ENCODE results near the gene KREMEN2. TPM values are rescaled to one million over a fixed set of nuclear protein-coding genes. Genes with fewer than 3 reads are reported as not detected.

The KREMEN2 gene
- polyA plus RNA-seq, 2 of the 4 experiments (the other 2 are of a cell fraction): 0.35 to 1.5 TPM

DNA sequence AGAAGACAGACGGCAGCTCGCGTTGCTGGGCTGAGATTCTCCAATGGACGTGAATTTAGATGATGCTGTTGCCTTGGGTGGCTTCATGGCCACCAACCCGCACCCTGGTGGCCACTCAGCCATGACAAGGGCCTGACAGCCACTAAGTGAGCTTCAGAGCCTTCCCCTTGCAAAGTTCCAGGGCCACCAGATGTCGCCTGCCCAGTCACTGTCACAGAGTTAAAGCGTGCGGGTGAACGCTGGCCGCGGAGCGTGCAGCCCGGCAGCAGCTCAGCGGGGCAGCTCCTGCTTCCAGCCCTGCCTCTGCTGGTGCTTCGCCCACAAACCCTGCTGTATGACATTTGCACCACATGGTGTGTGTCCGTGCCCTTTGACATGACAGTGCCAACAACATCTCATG lies 13.3 kb upstream of the KREMEN2 start:
- Histone ChIP-seq H3K9me3 (no peaks in the 10 kb centered on the region), H3K27ac (no peak overlapping the region), H3K4me1 (0 out of 3 replicates have a peak, but pooled peaks cover under 1% of the 10 kb centered on the region), H3K4me3 (no peak overlapping the region), H3K4me2 (no peak overlapping the region)
- POLR2A ChIA-PET: no interaction called here
- ATAC-seq (no peak), FAIRE-seq (no peak), DNase-seq (ENCODE audit: low read depth in 1 of 2, low spot score in 1 of 2) (no peak)
- CTCF ChIA-PET: interaction anchor here (1.2 to 19.4 kb wide), 4 partner anchors 11 to 82 kb away, joined by 3 to 190 read pairs (median 60); partner anchors contain the start of gene KREMEN2
- TF ChIP-seq CHD2 (IDR thresholded peaks at IDR 0.05; ENCODE audit: low read length, partially characterized antibody) (no peak), CEBPB (IDR thresholded peaks at IDR 0.05) (no peak), RCOR1 (IDR thresholded peaks at IDR 0.05; ENCODE audit: low read depth, low read length) (no peak), ZSCAN20 (CRISPR knock-in tag; IDR thresholded peaks at IDR 0.05) (no peak), TP53 (CRISPR knock-in tag; IDR thresholded peaks at IDR 0.05) (no peak)
- 89% methylated on average over 10 of the region's 16 CpGs for WGBS (ENCODE audit: missing lambda C conversion rate)

DNA sequence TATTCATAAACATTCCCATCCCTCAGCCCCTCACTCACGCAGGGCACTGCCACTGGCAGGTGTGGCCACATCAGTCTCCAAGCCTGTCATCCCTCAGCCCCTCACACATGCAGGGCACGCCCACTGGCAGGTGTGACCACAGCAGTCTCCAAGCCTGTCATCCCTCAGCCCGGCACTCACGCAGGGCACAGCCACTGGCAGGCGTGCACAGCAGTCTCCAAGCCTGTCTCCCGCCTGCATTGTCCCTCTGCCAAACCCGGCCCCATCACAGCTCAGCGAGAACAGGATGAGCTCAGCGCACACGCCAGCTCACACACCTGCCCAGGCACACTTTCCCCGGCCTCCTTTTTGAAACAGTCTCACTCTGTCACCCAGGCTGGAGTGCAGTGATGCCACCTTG lies 11.4 kb upstream of the KREMEN2 start:
- ChIA-PET CTCF (interaction anchor here (0.9 to 19.4 kb wide), 5 partner anchors 9 to 32 kb away, joined by 3 to 190 read pairs (median 4); partner anchors contain the start of gene KREMEN2), POLR2A (no interaction called here)
- Histone ChIP-seq H3K4me2 (no peak overlapping the region), H3K4me1 (peaks cover 11% of the 10 kb centered on the region), H3K4me3 (no peak overlapping the region), H3K9me3 (no peaks in the 10 kb centered on the region), H3K27ac (no peak overlapping the region)
- FAIRE-seq: no peak
- TF ChIP-seq KDM5A (IDR thresholded peaks at IDR 0.05) (no peak), FOSB (CRISPR knock-in tag; IDR thresholded peaks at IDR 0.05) (no peak), HOXB13 (CRISPR knock-in tag; IDR thresholded peaks at IDR 0.05; ENCODE audit: low read depth) (no peak), ZSCAN20 (CRISPR knock-in tag; IDR thresholded peaks at IDR 0.05) (no peak), TP53 (CRISPR knock-in tag; IDR thresholded peaks at IDR 0.05) (no peak), SREBF2 (IDR thresholded peaks at IDR 0.05) (no peak), POLR2A (IDR thresholded peaks at IDR 0.05; ENCODE audit: low read length) (no peak)
- TF ChIP-seq, protein P1, sequence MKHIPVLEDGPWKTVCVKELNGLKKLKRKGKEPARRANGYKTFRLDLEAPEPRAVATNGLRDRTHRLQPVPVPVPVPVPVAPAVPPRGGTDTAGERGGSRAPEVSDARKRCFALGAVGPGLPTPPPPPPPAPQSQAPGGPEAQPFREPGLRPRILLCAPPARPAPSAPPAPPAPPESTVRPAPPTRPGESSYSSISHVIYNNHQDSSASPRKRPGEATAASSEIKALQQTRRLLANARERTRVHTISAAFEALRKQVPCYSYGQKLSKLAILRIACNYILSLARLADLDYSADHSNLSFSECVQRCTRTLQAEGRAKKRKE (CRISPR knock-in tag; IDR thresholded peaks at IDR 0.05; ENCODE audit: low read depth): no peak
- TF ChIP-seq, protein P2, sequence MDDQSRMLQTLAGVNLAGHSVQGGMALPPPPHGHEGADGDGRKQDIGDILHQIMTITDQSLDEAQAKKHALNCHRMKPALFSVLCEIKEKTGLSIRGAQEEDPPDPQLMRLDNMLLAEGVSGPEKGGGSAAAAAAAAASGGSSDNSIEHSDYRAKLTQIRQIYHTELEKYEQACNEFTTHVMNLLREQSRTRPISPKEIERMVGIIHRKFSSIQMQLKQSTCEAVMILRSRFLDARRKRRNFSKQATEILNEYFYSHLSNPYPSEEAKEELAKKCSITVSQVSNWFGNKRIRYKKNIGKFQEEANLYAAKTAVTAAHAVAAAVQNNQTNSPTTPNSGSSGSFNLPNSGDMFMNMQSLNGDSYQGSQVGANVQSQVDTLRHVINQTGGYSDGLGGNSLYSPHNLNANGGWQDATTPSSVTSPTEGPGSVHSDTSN (IDR thresholded peaks at IDR 0.05): no peak
- 70% methylated on average over 11 of the region's 11 CpGs for WGBS (ENCODE audit: missing lambda C conversion rate)
- no peak for DNase-seq (ENCODE audit: low read depth in 1 of 2, low spot score in 1 of 2)
- no peak for ATAC-seq

- no peak overlapping the region for H3K4me2 ChIP-seq
- no peak for TF ChIP-seq TP53 (CRISPR knock-in tag; IDR thresholded peaks at IDR 0.05)
- TF ChIP-seq BHLHE40 (IDR thresholded peaks at IDR 0.05; ENCODE audit: low read depth, low read length): no peak
- TF ChIP-seq, protein P3, sequence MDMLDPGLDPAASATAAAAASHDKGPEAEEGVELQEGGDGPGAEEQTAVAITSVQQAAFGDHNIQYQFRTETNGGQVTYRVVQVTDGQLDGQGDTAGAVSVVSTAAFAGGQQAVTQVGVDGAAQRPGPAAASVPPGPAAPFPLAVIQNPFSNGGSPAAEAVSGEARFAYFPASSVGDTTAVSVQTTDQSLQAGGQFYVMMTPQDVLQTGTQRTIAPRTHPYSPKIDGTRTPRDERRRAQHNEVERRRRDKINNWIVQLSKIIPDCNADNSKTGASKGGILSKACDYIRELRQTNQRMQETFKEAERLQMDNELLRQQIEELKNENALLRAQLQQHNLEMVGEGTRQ (IDR thresholded peaks at IDR 0.05): no peak
- TF ChIP-seq RFX5 (IDR thresholded peaks at IDR 0.05): no peak
- no peak for TF ChIP-seq HES2 (IDR thresholded peaks at IDR 0.05)
- no peak for TF ChIP-seq ZSCAN20 (CRISPR knock-in tag; IDR thresholded peaks at IDR 0.05)
- no peak for TF ChIP-seq GATA3 (IDR thresholded peaks at IDR 0.05; ENCODE audit: borderline replicate concordance)
- no peak for TF ChIP-seq EHMT2 (IDR thresholded peaks at IDR 0.05; ENCODE audit: low read depth)
- TF ChIP-seq CBX2 (IDR thresholded peaks at IDR 0.05; ENCODE audit: borderline replicate concordance, low read depth): no peak
- no peak for TF ChIP-seq RCOR1 (IDR thresholded peaks at IDR 0.05; ENCODE audit: low read depth, low read length)
- TF ChIP-seq KDM5A (IDR thresholded peaks at IDR 0.05): no peak
- TF ChIP-seq, protein P1 (CRISPR knock-in tag; IDR thresholded peaks at IDR 0.05; ENCODE audit: low read depth): no peak
- TF ChIP-seq POLR2A (IDR thresholded peaks at IDR 0.05; ENCODE audit: low read length): no peak
- no peak for TF ChIP-seq CBX8 (IDR thresholded peaks at IDR 0.05)
- no peak for TF ChIP-seq NFE2L2 (conservative IDR thresholded peaks at IDR 0.05; ENCODE audit: low read length)
- TF ChIP-seq HEYL (CRISPR knock-in tag; IDR thresholded peaks at IDR 0.05): no peak
- TF ChIP-seq E2F6 (IDR thresholded peaks at IDR 0.05; ENCODE audit: borderline replicate concordance, low read depth): no peak
- H3K9me3 ChIP-seq: no peaks in the 10 kb centered on the region
- no peak for FAIRE-seq
- peaks cover 11% of the 10 kb centered on the region for H3K4me1 ChIP-seq
- WGBS (ENCODE audit: missing lambda C conversion rate): 62% methylated on average over 26 of the region's 31 CpGs
- no peak for DNase-seq (ENCODE audit: low read depth in 1 of 2, low spot score in 1 of 2)
- ChIA-PET CTCF (interaction anchor here (0.9 to 19.4 kb wide), 5 partner anchors 8 to 35 kb away, joined by 3 to 190 read pairs (median 4); partner anchors contain the start of gene KREMEN2), POLR2A (no interaction called here)
- no peak for ATAC-seq
- no peak overlapping the region for H3K27ac ChIP-seq
- H3K4me3 ChIP-seq: no peak overlapping the region
Observed at GRCh38 chr16:2953706-2954627, 10.1 kb upstream of the KREMEN2 start.
